Daoy (cell line): ENCODE measurements around the gene GPR161. TPM values are rescaled to one million over a fixed set of nuclear protein-coding genes. Genes with fewer than 3 reads are reported as not detected.
A peak's percentile ranks its signal among the peaks of the same experiment; 100 is the strongest.

Source experiments
- DNase-seq: peaks from one replicate; pipeline ENCODE4 v3.0.0-alpha.2; 2015; ENCODE audit warnings: low read depth
- total RNA-seq: library from RNA; depleted of rRNA; stranded (reverse); fragments of >200 nt; shearing (Covaris generic); gene quantifications from 2 replicates; pipeline ENCODE4 v1.2.3, GENCODE V29; 2014

GPR161 gene
- total RNA-seq, 1 experiment from 2014 or later = 8.9 TPM

GRCh38 chr1:168146626-168147025 lies 9.9 kb upstream of the GPR161 start:
- no peak for DNase-seq

- no peak for DNase-seq
Observed at GRCh38 chr1:168146160-168146539, 9.4 kb upstream of the GPR161 start.

GRCh38 chr1:168145184-168146159 lies 8.7 kb upstream of the GPR161 start:
- DNase-seq = peak; percentile 87

GRCh38 chr1:168141871-168142385 lies 5.2 kb upstream of the GPR161 start:
- no peak for DNase-seq

- DNase-seq = no peak
Observed at GRCh38 chr1:168139070-168139469, 2.3 kb upstream of the GPR161 start.

GRCh38 chr1:168138134-168138533 lies 1.4 kb upstream of the GPR161 start:
- DNase-seq = no peak

- DNase-seq = no peak
Observed at GRCh38 chr1:168137515-168137821, 738 bp upstream of the GPR161 start.

- DNase-seq = peak; percentile 33
Observed at GRCh38 chr1:168135921-168136708, 615 bp downstream of the GPR161 start.

GRCh38 chr1:168135116-168135920 lies 1.4 kb downstream of the GPR161 start:
- no peak for DNase-seq

- DNase-seq = no peak
Observed at GRCh38 chr1:168134642-168135041, 2.1 kb downstream of the GPR161 start.

GRCh38 chr1:168134132-168134531 lies 2.6 kb downstream of the GPR161 start:
- no peak for DNase-seq

GRCh38 chr1:168129933-168130332 lies 6.8 kb downstream of the GPR161 start:
- DNase-seq = no peak

- DNase-seq = no peak
Observed at GRCh38 chr1:168127503-168127902, 9.2 kb downstream of the GPR161 start.

GRCh38 chr1:168125051-168125450 lies 11.7 kb downstream of the GPR161 start:
- no peak for DNase-seq

GRCh38 chr1:168121401-168122011 lies 15.2 kb downstream of the GPR161 start:
- DNase-seq = peak; percentile 64

GRCh38 chr1:168119750-168120149 lies 17.0 kb downstream of the GPR161 start:
- DNase-seq = no peak

GRCh38 chr1:168116327-168116799 lies 20.4 kb downstream of the GPR161 start:
- DNase-seq = no peak

GRCh38 chr1:168114845-168115244 lies 21.9 kb downstream of the GPR161 start:
- DNase-seq = no peak

GRCh38 chr1:168112673-168113305 lies 23.9 kb downstream of the GPR161 start:
- DNase-seq = peak; percentile 90

GRCh38 chr1:168110896-168111545 lies 25.7 kb downstream of the GPR161 start:
- DNase-seq = no peak
